Gastroesophageal sphincter (tissue), 4 donors: ENCODE results near the gene METTL15. TPM values are rescaled to one million over a fixed set of nuclear protein-coding genes. Genes with fewer than 3 reads are reported as not detected.
"Not testable (repeated sequence)": the region's sequence is repeated elsewhere in the genome, so short reads cannot be mapped to it uniquely, and the experiment has no call there.

Source experiments
- ATAC-seq: fragments of 150-250 bp; one replicate; pipeline ENCODE4 v1.9.1; 2016; ENCODE audit warnings: mild to moderate bottlenecking, moderate library complexity
- H3K27ac ChIP-seq, 4 donors: fragments of 200-600 bp; sonication (generic) in 3 of 4; 1 replicate in 3 of 4; 2 replicates in 1 of 4; pipeline ENCODE4 v1.5.1; 2016 to 2019
- H3K27me3 ChIP-seq: fragments of 200-600 bp; sonication (generic); one replicate; pipeline ENCODE4 v1.5.1; 2019
- H3K36me3 ChIP-seq, 2 donors: fragments of 200-600 bp; sonication (generic); one replicate each; pipeline ENCODE4 v1.5.1; 2019; ENCODE audit warnings: control low read depth in 1 of 2
- H3K4me1 ChIP-seq, 3 donors: fragments of 200-600 bp; sonication (generic); 1 replicate in 2 of 3; 2 replicates in 1 of 3; pipeline ENCODE4 v1.5.1; 2016 to 2019; ENCODE audit warnings: control low read depth in 2 of 3
- H3K4me3 ChIP-seq, 2 donors: fragments of 200-600 bp; sonication (generic); one replicate each; pipeline ENCODE4 v1.5.1; 2019; ENCODE audit warnings: mild to moderate bottlenecking in 1 of 2, moderate library complexity in 1 of 2
- H3K9me3 ChIP-seq, 3 donors: fragments of 200-600 bp; sonication (generic); one replicate each; pipeline ENCODE4 v1.5.1; 2017 to 2019; ENCODE audit warnings: control low read depth in 2 of 3
- EP300 ChIP-seq: sonication (generic); formaldehyde crosslinking; IDR thresholded peaks from one replicate; pipeline ENCODE4 v1.6.1; 2017; ENCODE audit warnings: antibody characterized with exemption, mild to moderate bottlenecking
- POLR2A ChIP-seq, 2 donors: fragments of 450-650 bp; IDR thresholded peaks; one replicate each; pipeline ENCODE4 v1.6.1; 2017; ENCODE audit warnings: antibody characterized with exemption in 2 of 2, mild to moderate bottlenecking in 2 of 2, moderate library complexity in 1 of 2
- POLR2AphosphoS5 ChIP-seq: sonication (generic); formaldehyde crosslinking; IDR thresholded peaks from one replicate; pipeline ENCODE4 v1.6.1; 2017; ENCODE audit warnings: antibody characterized with exemption
- WGBS, 2 donors: methylation state at CpG; one replicate each; pipeline ENCODE4 v1.1.5; 2018; ENCODE audit warnings: low coverage in 1 of 2; 5-methylcytosine and 5-hydroxymethylcytosine counted together
- total RNA-seq, 4 donors: library from RNA; depleted of rRNA; stranded (reverse); fragments of >200 nt; gene quantifications; one replicate each; pipeline ENCODE4 v1.1.0, GENCODE V29; 2016
- TF ChIP-seq, protein P1 (sequence below), 4 experiments: fragments of 200-600 bp in 2 of 4; fragments of 450-650 bp in 2 of 4; sonication (generic) in 1 of 4; IDR thresholded peaks; one replicate each; pipeline ENCODE4 v1.5.1; 2017 to 2019; ENCODE audit warnings: antibody characterized with exemption in 4 of 4, mild to moderate bottlenecking in 2 of 4, moderate library complexity in 2 of 4

METTL15 gene
- total RNA-seq, 4 donors from 2014 or later = 7.8 to 20.5 (median 8.2) TPM

DNA sequence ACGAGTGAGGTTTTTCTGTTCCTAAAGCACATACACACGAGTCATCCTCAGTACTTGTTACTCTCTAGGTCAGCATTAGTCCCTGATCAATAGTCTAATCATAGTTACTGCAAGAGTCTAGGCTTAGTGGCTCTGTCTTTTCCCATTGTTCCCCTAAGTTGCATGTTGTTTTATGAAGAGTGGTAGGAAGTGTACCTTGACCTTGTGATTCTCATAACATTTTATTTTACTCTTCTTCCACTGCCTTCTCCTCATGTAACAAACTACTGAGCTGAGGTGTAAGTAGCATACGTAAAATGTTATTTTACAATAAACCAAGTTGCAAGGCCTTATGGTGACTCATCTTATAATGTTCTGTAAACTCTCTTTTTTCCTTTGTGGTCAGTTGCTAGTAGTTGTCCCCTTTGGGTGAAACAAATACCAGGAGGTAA lies 15.0 kb downstream of the METTL15 start:
- peaks cover 0 to 9% (median 0%) of the 10 kb centered on the region in 3 donors for H3K4me1 ChIP-seq
- TF ChIP-seq EP300 = no peak
- TF ChIP-seq, protein P1, sequence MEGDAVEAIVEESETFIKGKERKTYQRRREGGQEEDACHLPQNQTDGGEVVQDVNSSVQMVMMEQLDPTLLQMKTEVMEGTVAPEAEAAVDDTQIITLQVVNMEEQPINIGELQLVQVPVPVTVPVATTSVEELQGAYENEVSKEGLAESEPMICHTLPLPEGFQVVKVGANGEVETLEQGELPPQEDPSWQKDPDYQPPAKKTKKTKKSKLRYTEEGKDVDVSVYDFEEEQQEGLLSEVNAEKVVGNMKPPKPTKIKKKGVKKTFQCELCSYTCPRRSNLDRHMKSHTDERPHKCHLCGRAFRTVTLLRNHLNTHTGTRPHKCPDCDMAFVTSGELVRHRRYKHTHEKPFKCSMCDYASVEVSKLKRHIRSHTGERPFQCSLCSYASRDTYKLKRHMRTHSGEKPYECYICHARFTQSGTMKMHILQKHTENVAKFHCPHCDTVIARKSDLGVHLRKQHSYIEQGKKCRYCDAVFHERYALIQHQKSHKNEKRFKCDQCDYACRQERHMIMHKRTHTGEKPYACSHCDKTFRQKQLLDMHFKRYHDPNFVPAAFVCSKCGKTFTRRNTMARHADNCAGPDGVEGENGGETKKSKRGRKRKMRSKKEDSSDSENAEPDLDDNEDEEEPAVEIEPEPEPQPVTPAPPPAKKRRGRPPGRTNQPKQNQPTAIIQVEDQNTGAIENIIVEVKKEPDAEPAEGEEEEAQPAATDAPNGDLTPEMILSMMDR (IDR thresholded peaks at IDR 0.05) = no peak
- no peak for TF ChIP-seq POLR2AphosphoS5
- TF ChIP-seq POLR2A (IDR thresholded peaks at IDR 0.05) = no peak
- no peak overlapping the region for H3K27ac ChIP-seq
- no peak for ATAC-seq
- H3K27me3 ChIP-seq = no peaks in the 10 kb centered on the region
- WGBS, 2 donors = 80 to 91% methylated on average over 3 of the region's 3 CpGs
- H3K36me3 ChIP-seq = peaks cover 0 to 18% of the 10 kb centered on the region in 2 donors
- H3K9me3 ChIP-seq = no peaks in the 10 kb centered on the region
- no peak overlapping the region for H3K4me3 ChIP-seq

DNA sequence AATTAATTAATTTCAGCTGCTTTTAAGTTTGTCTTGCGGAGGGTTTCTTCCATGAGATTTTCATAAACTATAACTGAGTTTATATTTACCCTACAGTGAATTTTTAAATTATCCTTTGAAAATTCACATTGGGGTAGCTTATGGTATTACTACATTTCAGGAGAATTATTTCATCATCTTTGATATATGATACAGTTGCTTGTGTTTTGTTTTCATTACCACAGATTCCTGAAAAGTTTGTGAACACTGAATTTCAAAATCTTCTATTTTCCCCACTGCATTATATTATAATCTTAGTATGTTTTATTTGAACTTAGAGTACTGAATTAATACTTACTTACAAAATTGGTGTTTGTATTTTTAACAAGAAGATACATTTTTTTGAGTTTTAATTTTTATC lies 24.4 kb downstream of the METTL15 start:
- TF ChIP-seq, protein P1 (IDR thresholded peaks at IDR 0.05) = no peak
- no peak for TF ChIP-seq POLR2AphosphoS5
- no peak for TF ChIP-seq POLR2A (IDR thresholded peaks at IDR 0.05)
- TF ChIP-seq EP300 = no peak
- Histone ChIP-seq H3K4me3 (no peak overlapping the region), H3K27ac (no peak overlapping the region), H3K4me1 (no peaks in the 10 kb centered on the region), H3K36me3 (peaks cover 0 to 49% of the 10 kb centered on the region in 2 donors), H3K9me3 (no peaks in the 10 kb centered on the region), H3K27me3 (no peaks in the 10 kb centered on the region)
- no peak for ATAC-seq
- 88 to 100% methylated on average over 1 of the region's 1 CpG for WGBS, 2 donors

DNA sequence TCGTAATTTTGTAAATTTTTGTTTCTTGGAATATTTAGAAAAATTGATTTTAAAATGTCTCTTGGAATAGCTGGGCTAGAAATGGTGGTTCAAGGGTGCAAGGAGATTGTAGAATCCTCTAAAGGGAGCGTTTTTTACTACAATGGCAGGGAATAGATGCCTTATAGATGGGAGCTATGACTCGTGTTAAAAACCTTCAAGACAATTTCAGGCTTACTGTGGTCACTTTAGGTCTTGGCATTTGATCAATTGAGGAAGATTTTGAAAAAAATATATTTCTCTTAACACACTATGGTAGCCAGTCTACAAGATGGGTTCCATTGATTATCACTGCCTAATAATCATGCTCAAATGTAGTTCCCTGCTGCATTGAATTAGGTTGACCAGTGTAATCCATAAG lies 25.0 kb downstream of the METTL15 start:
- Histone ChIP-seq H3K27me3 (no peaks in the 10 kb centered on the region), H3K4me1 (no peaks in the 10 kb centered on the region), H3K27ac (no peak overlapping the region), H3K4me3 (no peak overlapping the region), H3K36me3 (peaks cover 0 to 49% of the 10 kb centered on the region in 2 donors), H3K9me3 (no peaks in the 10 kb centered on the region)
- TF ChIP-seq POLR2AphosphoS5 (no peak), POLR2A (IDR thresholded peaks at IDR 0.05) (no peak), EP300 (no peak)
- TF ChIP-seq, protein P1 (IDR thresholded peaks at IDR 0.05) = no peak
- WGBS, 2 donors = 96 to 100% methylated on average over 3 of the region's 3 CpGs
- ATAC-seq = no peak

DNA sequence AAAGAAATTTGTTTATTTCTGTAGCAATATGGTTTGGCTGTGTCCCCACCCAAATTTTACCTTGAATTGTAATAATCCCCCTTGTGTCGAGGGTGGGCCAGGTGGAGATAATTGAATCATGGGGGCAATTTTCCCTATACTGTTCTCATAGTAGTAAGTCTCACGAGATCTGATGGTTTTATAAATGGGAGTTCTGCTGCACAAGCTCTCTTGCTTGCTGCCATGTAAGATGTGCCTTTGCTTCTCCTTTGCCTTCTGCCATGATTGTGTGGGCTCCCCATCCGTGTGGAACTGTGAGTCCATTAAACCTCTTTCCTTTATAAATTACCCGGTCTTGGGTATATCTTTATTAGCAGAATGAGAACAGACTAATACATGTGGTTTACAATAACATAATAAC lies 28.0 kb downstream of the METTL15 start:
- 96 to 100% methylated on average over 2 to 4 of the region's 4 CpGs for WGBS, 2 donors
- H3K36me3 ChIP-seq = peaks cover 0 to 59% of the 10 kb centered on the region in 2 donors
- not testable (repeated sequence) for ATAC-seq

DNA sequence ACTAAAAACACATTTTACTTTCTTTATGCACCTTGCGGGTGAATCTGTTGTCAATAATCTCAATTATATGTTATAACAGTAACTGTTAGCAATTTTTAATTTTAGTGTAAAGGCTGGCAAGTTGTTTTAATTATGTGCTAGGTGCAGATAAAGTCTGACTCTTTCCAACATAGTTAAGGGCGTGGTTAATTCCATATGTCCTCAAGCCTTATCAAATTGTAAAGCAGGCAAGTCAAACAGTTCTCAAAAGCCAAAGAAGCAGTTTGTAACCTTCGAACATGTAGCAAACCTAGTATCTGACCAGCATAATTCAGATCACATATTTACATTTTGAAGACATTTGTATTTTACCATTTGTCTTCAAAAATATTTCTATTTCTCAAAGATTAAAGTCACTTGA lies 29.2 kb downstream of the METTL15 start:
- 96 to 100% methylated on average over 3 of the region's 3 CpGs for WGBS, 2 donors
- Histone ChIP-seq H3K9me3 (peaks cover 0 to 16% (median 0%) of the 10 kb centered on the region in 3 donors), H3K27me3 (no peaks in the 10 kb centered on the region), H3K36me3 (peaks cover 0 to 61% of the 10 kb centered on the region in 2 donors), H3K27ac (no peak overlapping the region), H3K4me1 (no peaks in the 10 kb centered on the region), H3K4me3 (no peak overlapping the region)
- ATAC-seq = no peak
- TF ChIP-seq POLR2A (IDR thresholded peaks at IDR 0.05) = no peak
- TF ChIP-seq POLR2AphosphoS5 = no peak
- TF ChIP-seq EP300 = no peak
- TF ChIP-seq, protein P1 (IDR thresholded peaks at IDR 0.05) = no peak

More for the DNA sequence above, 28.0 kb downstream of the METTL15 start:
- H3K27ac ChIP-seq, H3K4me3 ChIP-seq, H3K4me1 ChIP-seq, H3K27me3 ChIP-seq: not testable (repeated sequence)
- H3K9me3 ChIP-seq = peaks cover 0 to 15% (median 0%) of the 10 kb centered on the region in 3 donors
